Smooth muscle cell (in vitro differentiated cells): Measurements from ENCODE around the gene PIP4P1. TPM values are rescaled to one million over a fixed set of nuclear protein-coding genes. Genes with fewer than 3 reads are reported as not detected.

Source experiments
- DNase-seq: peaks from one replicate; lab custom pipeline; 2025; ENCODE audit not compliant: unreplicated experiment; lab: John Stamatoyannopoulos, UW
- H2AFZ ChIP-seq: fragments of 200-600 bp; sonication (generic); 2 replicates; pipeline ENCODE4 v1.6.0; 2016; ENCODE audit warnings: antibody characterized with exemption, low read depth, mild to moderate bottlenecking
- H3F3A ChIP-seq: fragments of 200-600 bp; sonication (generic); 2 replicates; pipeline ENCODE4 v1.6.0; 2017; ENCODE audit warnings: antibody characterized with exemption, low read depth
- H3K27ac ChIP-seq: fragments of 200-600 bp; sonication (generic); 2 replicates; pipeline ENCODE4 v1.5.1; 2016; ENCODE audit warnings: low read depth, mild to moderate bottlenecking
- H3K27me3 ChIP-seq: fragments of 200-600 bp; sonication (generic); 2 replicates; pipeline ENCODE4 v1.6.1; 2016; ENCODE audit warnings: low read depth, mild to moderate bottlenecking
- H3K36me3 ChIP-seq: fragments of 200-600 bp; sonication (generic); 2 replicates; pipeline ENCODE4 v1.5.1; 2016; ENCODE audit warnings: low read depth
- H3K4me1 ChIP-seq: fragments of 200-600 bp; sonication (generic); 2 replicates; pipeline ENCODE4 v1.5.1; 2016; ENCODE audit warnings: low read depth
- H3K4me2 ChIP-seq: fragments of 200-600 bp; sonication (generic); 2 replicates; pipeline ENCODE4 v1.6.0; 2016; ENCODE audit warnings: mild to moderate bottlenecking
- H3K4me3 ChIP-seq: fragments of 200-600 bp; sonication (generic); 2 replicates; pipeline ENCODE4 v1.5.1; 2016; ENCODE audit warnings: mild to moderate bottlenecking
- H3K79me2 ChIP-seq: fragments of 200-600 bp; sonication (generic); 2 replicates; pipeline ENCODE4 v1.6.0; 2016; ENCODE audit warnings: low read depth, mild to moderate bottlenecking
- H3K9ac ChIP-seq: fragments of 200-600 bp; sonication (generic); 2 replicates; pipeline ENCODE4 v1.6.0; 2016; ENCODE audit warnings: low read depth
- H3K9me3 ChIP-seq: fragments of 200-600 bp; sonication (generic); replicated peaks from 2 replicates; pipeline ENCODE4 v1.5.1; 2016; ENCODE audit warnings: low read depth
- H4K20me1 ChIP-seq: fragments of 200-600 bp; sonication (generic); 2 replicates; pipeline ENCODE4 v1.6.0; 2016; ENCODE audit warnings: low read depth
- WGBS: methylation state at CpG from one replicate; pipeline ENCODE4 v1.1.7; 2016; ENCODE audit warnings: low lambda C conversion rate; 5-methylcytosine and 5-hydroxymethylcytosine counted together
- polyA plus RNA-seq: library from polyadenylated mRNA; unstranded; fragments of >200 nt; fragmentation: Nextera tagmentation; extraction: Ambion mirVana; gene quantifications from 2 replicates; pipeline ENCODE4 v1.2.1, GENCODE V29; 2016
- total RNA-seq: library from RNA; depleted of rRNA; stranded (reverse); fragments of >200 nt; gene quantifications from 2 replicates; pipeline ENCODE4 v1.2.3, GENCODE V29; 2014
- TF ChIP-seq, protein P1 (sequence below): fragments of 200-600 bp; sonication (generic); IDR thresholded peaks from 2 replicates; pipeline ENCODE4 v1.5.1; 2017; ENCODE audit warnings: borderline replicate concordance, mild to moderate bottlenecking, antibody characterized with exemption; ENCODE audit not compliant: insufficient read depth, poor library complexity, severe bottlenecking

Gene PIP4P1
- total and polyA plus RNA-seq, 2 experiments from 2014 or later: 24.8 to 54.9 TPM

DNA sequence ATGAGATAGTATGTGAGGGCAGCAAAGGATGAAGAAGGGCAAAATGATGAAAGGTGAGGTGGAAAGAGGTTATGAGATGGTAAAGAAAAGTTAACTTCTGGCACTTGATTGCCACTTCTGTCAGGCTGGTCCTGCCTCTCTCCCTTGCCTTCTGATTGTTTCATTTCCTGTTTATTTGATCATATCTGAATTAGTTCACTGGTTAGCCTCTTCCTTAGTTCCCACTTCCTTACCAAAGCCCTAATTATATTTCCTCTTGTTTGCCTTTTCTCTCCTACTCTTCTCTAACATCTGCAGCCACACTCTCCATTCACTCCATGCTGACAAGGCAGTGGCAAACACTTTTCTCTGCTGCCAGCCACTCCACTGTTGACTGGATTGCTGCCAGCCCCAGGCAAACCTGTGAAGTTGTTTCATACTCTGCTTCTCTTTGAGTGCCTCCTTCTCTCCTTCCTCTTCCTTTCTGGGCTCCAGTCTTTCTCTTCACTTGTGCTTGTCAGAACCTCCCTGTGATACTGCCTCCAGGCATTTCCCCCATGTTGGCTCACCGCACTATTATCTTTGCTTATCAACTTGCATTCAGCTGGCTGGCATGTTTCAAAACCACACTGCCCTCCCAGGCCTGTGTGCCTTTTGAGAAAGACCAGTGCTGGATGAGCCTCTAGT is 16.1 kb upstream of the PIP4P1 start:
- Histone ChIP-seq H3K9me3 (no peaks in the 10 kb centered on the region), H3K27me3 (no peaks in the 10 kb centered on the region), H3K9ac (no peak overlapping the region), H3K4me2 (peak overlapping the region; percentile 64), H3K4me1 (peaks cover 6% of the 10 kb centered on the region), H3F3A (peaks cover 10% of the 10 kb centered on the region), H3K79me2 (no peaks in the 10 kb centered on the region), H4K20me1 (no peaks in the 10 kb centered on the region), H3K4me3 (no peak overlapping the region), H2AFZ (no peak overlapping the region), H3K36me3 (peaks cover 14% of the 10 kb centered on the region), H3K27ac (peak overlapping the region; percentile 68)
- TF ChIP-seq, protein P1, sequence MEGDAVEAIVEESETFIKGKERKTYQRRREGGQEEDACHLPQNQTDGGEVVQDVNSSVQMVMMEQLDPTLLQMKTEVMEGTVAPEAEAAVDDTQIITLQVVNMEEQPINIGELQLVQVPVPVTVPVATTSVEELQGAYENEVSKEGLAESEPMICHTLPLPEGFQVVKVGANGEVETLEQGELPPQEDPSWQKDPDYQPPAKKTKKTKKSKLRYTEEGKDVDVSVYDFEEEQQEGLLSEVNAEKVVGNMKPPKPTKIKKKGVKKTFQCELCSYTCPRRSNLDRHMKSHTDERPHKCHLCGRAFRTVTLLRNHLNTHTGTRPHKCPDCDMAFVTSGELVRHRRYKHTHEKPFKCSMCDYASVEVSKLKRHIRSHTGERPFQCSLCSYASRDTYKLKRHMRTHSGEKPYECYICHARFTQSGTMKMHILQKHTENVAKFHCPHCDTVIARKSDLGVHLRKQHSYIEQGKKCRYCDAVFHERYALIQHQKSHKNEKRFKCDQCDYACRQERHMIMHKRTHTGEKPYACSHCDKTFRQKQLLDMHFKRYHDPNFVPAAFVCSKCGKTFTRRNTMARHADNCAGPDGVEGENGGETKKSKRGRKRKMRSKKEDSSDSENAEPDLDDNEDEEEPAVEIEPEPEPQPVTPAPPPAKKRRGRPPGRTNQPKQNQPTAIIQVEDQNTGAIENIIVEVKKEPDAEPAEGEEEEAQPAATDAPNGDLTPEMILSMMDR: no peak
- DNase-seq: peak; percentile 3
- WGBS: 4% methylated on average over 1 of the region's 1 CpG

DNA sequence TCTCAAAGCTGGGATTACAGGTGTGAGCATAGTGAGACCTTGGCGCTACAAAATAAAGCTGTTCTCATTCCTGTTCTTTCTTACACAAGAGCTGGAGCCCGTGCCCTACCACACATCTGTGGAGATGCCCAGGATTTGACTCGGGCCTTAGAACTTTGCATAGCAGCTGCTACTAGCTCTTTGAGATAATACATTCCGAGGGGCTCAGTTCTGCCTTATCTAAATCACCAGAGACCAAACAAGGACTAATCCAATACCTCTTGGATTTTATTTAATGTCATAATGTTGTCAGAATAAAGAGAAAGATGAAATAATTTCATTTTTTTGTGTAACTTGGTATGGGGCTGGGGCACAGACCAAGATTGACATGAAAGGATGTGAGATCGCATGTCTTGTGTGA is 15.5 kb upstream of the PIP4P1 start:
- peaks cover 10% of the 10 kb centered on the region for H3F3A ChIP-seq
- WGBS: 75% methylated on average over 5 of the region's 5 CpGs
- H3K27ac ChIP-seq: peak overlapping the region; percentile 68
- no peaks in the 10 kb centered on the region for H3K27me3 ChIP-seq
- H3K4me2 ChIP-seq: no peak overlapping the region
- H3K9ac ChIP-seq: no peak overlapping the region
- no peaks in the 10 kb centered on the region for H3K9me3 ChIP-seq
- TF ChIP-seq, protein P1: no peak
- H4K20me1 ChIP-seq: peaks cover 4% of the 10 kb centered on the region
- no peak overlapping the region for H3K4me3 ChIP-seq
- H2AFZ ChIP-seq: no peak overlapping the region
- no peak for DNase-seq
- H3K79me2 ChIP-seq: no peaks in the 10 kb centered on the region
- H3K36me3 ChIP-seq: peaks cover 14% of the 10 kb centered on the region
- peaks cover 6% of the 10 kb centered on the region for H3K4me1 ChIP-seq

DNA sequence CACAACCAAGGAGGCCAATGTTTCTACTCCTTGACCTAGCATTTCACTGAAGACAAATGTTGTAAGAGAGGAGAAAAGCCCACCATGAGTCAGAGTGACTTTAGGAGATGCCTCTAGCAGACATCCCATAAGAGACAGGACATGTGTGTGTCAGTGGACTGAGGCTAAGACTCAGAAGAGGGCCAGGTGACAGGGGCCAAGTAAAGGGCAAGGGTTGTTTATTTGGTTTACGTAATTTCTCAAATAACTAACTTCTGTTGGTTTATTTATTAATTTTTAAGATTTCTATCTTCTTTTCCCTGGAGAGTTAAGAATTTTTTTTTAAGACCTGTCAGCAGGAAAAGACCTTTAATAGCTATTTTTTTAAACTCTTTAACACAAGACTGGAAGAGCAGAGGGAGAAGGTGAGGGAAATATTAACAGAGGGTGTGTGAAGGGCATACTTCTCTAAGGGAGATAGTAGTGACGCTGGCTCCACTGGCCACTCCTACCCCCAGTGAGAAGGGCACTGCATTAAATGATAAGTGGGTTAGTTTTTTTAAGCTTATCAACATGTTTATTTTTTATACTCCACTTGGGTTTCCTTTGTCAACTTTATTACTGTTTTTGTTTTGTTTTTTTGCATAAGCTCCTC is 11.4 kb upstream of the PIP4P1 start:
- Histone ChIP-seq H3K79me2 (peaks cover 4% of the 10 kb centered on the region), H3K4me1 (peaks cover 10% of the 10 kb centered on the region), H3K9ac (no peak overlapping the region), H3K27ac (no peak overlapping the region), H3K9me3 (no peaks in the 10 kb centered on the region), H3K27me3 (no peaks in the 10 kb centered on the region), H3K4me2 (no peak overlapping the region), H2AFZ (no peak overlapping the region), H4K20me1 (peaks cover 4% of the 10 kb centered on the region), H3F3A (peaks cover 10% of the 10 kb centered on the region), H3K36me3 (peaks cover 14% of the 10 kb centered on the region), H3K4me3 (no peak overlapping the region)
- TF ChIP-seq, protein P1: no peak
- DNase-seq: no peak
- 91% methylated on average over 2 of the region's 2 CpGs for WGBS

DNA sequence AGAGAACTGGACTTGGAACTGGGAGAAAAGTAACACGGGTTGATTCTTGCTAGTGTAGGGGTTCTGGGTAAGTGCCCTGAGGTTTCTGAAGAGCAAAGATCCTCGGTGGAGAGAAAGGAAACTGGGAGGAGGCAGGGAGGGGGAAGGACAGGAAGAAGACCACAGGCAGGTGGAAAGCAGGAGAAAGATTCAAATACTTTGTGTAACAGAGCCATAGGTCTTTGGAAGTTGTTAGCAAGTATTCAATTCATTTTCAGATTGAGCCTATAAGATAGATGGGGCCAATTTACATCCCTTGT is 9.3 kb upstream of the PIP4P1 start:
- H3K4me1 ChIP-seq: peaks cover 4% of the 10 kb centered on the region
- peaks cover 4% of the 10 kb centered on the region for H3K79me2 ChIP-seq
- WGBS: 2% methylated on average over 2 of the region's 2 CpGs
- peaks cover 4% of the 10 kb centered on the region for H4K20me1 ChIP-seq
- H3K9me3 ChIP-seq: no peaks in the 10 kb centered on the region
- peak overlapping the region; percentile 63 for H2AFZ ChIP-seq
- H3K27ac ChIP-seq: peak overlapping the region; percentile 64
- DNase-seq: no peak
- no peaks in the 10 kb centered on the region for H3F3A ChIP-seq
- H3K4me2 ChIP-seq: peak overlapping the region; percentile 89
- H3K9ac ChIP-seq: peak overlapping the region; percentile 86
- no peaks in the 10 kb centered on the region for H3K27me3 ChIP-seq
- H3K4me3 ChIP-seq: peak overlapping the region; percentile 76
- TF ChIP-seq, protein P1: no peak
- H3K36me3 ChIP-seq: peaks cover 11% of the 10 kb centered on the region
